C4-2B (cell line): ENCODE measurements around the gene DIP2B.

ENCODE experiments used
- ZFX ChIP-seq: fragments of 450-650 bp; IDR thresholded peaks from 2 replicates; pipeline ENCODE4 v1.6.1; 2017
- TF ChIP-seq, protein P1 (sequence below): fragments of 450-650 bp; conservative IDR thresholded peaks from 2 replicates; pipeline ENCODE4 v1.5.1; 2017; ENCODE audit warnings: mild to moderate bottlenecking

DNA sequence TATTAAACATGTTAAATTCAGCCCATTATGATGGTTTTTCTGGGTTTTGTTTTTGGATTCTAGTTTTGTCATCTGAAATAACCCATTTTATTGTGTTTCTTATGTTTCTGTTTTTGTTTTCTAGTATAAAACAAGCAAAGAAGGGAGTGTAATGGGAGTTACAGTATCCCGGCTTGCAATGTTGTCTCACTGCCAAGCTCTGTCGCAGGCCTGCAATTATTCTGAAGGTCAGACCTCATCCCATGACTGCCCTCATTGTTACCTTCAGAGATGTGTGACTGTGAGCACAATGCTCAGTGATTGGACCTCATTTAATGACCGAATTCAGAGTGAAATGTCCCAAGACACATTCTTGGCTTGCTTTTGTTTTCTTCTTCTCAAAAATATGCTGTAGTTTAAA lies 186.1 kb downstream of the DIP2B start:
- TF ChIP-seq, protein P1, sequence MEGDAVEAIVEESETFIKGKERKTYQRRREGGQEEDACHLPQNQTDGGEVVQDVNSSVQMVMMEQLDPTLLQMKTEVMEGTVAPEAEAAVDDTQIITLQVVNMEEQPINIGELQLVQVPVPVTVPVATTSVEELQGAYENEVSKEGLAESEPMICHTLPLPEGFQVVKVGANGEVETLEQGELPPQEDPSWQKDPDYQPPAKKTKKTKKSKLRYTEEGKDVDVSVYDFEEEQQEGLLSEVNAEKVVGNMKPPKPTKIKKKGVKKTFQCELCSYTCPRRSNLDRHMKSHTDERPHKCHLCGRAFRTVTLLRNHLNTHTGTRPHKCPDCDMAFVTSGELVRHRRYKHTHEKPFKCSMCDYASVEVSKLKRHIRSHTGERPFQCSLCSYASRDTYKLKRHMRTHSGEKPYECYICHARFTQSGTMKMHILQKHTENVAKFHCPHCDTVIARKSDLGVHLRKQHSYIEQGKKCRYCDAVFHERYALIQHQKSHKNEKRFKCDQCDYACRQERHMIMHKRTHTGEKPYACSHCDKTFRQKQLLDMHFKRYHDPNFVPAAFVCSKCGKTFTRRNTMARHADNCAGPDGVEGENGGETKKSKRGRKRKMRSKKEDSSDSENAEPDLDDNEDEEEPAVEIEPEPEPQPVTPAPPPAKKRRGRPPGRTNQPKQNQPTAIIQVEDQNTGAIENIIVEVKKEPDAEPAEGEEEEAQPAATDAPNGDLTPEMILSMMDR = no peak
- no peak for TF ChIP-seq ZFX
